GM18909 (cell line): ENCODE results near the gene SMIM3.
"Not testable (repeated sequence)": the region's sequence is repeated elsewhere in the genome, so short reads cannot be mapped to it uniquely, and the experiment has no call there.

ENCODE experiments used
- ATAC-seq: cut with Tn5 transposase; IDR thresholded peaks from one replicate; pipeline ENCODE4 v1.9.1; 2021; ENCODE audit warnings: mild to moderate bottlenecking; ENCODE audit not compliant: unreplicated experiment, poor library complexity

The SMIM3 gene

DNA sequence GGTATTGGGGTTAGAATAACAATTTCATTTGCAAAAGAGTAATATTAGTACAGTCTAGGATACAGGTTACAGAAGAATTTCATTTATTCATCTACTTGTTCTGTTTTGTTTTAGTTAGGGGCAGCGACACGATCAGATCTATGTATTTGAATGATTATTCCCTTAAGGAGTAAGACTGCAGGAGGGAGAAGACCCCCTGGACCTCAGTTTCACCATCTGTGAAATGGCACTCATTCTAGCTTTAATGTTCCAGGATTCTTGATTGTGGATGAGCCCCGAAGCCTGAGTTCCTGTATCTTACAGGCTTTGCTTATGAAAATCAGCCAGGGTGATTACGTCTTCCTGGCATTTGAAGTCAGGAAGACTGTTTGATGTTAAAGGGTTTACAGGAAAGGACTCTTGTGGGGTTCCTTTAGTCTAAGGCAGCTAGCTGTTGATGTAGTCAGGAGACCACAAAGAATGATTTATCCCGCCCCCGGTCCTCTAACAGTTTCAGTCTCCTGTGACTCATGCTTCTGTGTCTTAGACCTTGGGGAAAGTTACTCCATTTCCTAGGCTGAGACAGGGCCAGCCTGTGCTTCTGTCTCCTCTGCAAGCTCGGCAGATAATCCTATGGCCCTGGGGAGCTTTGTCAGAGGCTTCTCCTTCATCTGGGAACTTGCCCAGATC lies 11.5 kb downstream of the SMIM3 start:
- ATAC-seq = peak; percentile 96

DNA sequence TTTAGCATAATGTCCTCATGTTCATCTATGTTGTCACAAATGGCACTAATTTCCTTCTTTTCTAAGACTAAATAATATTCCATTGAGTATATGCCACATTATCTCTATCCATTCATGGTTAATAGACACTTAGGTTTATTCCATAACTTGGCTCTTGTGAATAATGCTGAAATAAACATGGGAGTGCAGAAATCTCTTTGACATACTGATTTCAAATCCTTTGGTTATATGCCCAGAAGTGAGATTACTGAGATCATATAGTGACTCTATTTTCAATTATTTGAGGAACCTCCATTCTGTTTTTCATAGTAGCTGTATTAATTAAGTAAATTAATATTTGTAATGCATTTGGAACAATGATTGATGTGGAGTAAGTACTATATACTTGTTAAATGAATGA lies 13.0 kb downstream of the SMIM3 start:
- ATAC-seq = no peak

GRCh38 chr5:150793423-150793888 lies 14.9 kb downstream of the SMIM3 start:
- not testable (repeated sequence) for ATAC-seq

GRCh38 chr5:150794927-150795326 lies 16.4 kb downstream of the SMIM3 start:
- ATAC-seq = no peak

GRCh38 chr5:150797384-150797783 lies 18.8 kb downstream of the SMIM3 start:
- ATAC-seq = no peak

GRCh38 chr5:150801117-150801927 lies 22.8 kb downstream of the SMIM3 start:
- ATAC-seq = no peak

DNA sequence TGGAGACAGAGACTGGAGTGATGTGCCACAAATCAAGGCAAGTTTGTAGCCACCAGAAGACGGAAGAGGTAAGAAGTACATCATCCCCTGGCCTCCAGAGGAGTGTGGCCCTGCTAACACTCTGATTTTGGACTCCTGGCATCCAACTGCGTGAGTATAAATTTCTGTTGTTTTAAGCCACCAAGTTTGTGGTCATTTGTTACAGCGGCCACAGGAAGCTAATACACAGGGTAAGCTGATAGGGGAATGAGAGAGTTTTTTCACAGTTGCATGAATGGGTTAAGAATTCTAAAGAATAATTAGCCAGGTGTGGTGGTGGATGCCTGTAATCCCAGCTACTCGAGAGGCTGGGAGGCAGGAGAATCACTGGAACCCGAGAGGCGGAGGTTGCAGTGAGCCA lies 25.8 kb downstream of the SMIM3 start:
- no peak for ATAC-seq

- no peak for ATAC-seq
Observed at GRCh38 chr5:150809363-150809762, 30.8 kb downstream of the SMIM3 start.

DNA sequence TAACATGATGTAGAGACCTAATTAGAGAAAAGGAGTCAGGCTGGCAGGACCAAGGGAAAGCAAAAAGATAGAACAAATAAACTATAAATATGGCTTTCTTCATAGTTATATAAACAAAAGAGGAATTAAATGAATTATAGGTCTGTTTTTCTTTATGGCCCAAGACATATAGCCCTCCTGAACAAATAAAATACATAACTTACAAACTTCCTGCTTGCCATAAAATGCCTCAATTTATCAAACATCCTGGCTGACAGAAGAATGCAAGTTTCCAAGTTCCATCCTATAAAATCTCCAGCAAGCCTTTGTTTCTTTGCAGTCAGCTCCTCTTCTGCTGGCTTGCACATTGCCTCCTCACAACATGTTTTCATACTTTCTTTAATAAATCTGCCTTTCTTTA lies 36.5 kb downstream of the SMIM3 start:
- no peak for ATAC-seq

GRCh38 chr5:150816946-150817345 lies 38.4 kb downstream of the SMIM3 start:
- no peak for ATAC-seq

- ATAC-seq = no peak
Observed at GRCh38 chr5:150829744-150830143, 51.2 kb downstream of the SMIM3 start.

- ATAC-seq = not testable (repeated sequence)
Observed at GRCh38 chr5:150831821-150832220, 53.3 kb downstream of the SMIM3 start.

DNA sequence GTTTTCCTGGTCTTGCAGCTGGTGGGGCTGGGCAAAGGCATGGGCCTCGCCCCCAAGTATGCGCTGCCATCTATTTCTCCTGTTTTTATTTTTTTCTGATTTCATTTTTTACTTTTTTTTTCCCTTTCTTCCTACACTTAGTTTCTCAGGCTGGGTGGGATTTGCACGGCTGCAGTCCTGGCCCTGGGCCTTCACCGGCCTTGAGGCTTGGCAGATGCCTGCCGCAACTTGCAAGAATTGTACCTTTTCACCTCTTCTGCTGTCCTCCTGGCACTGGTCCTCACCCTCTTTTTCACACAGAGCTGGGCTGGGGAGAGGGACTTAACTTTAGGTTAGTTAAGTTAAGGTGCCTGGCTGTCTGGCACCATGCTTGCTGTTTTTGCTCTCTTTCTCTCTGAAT lies 57.5 kb downstream of the SMIM3 start:
- no peak for ATAC-seq

GRCh38 chr5:150836703-150837102 lies 58.1 kb downstream of the SMIM3 start:
- no peak for ATAC-seq

DNA sequence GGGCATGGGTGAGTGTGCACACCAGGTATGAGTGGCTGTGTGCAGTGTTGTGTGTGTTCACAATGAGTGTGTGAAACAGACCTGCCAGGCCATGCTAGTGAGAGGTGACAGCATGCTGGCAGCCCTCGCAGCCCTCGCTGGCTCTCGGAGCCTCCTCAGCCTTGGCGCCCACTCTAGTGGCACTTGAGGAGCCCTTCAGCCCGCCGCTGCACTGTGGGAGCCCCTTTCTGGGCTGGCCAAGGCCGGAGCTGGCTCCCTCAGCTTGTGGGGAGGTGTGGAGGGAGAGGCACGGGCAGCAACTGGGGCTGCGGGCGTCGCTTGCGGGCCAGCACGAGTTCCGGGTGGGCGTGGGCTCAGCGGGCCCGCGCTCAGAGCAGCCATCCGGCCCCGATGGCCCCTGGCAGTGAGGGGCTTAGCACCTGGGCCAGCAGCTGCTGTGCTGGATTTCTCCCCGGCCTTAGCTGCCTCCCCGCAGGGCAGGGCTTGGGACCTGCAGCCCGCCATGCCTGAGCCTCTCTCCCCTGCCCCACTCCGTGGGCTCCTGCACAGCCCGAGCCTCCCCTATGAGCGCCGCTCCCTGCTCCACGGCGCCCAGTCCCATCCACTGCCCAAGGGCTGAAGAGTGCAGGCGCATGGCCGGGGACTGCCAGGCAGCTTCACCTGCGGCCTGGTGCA lies 66.8 kb downstream of the SMIM3 start:
- not testable (repeated sequence) for ATAC-seq

GRCh38 chr5:150846308-150846653 lies 67.7 kb downstream of the SMIM3 start, which contains the start of gene IRGM:
TSS of gene IRGM (plus strand) at chr5:150846521. CDS start at chr5:150848124, 1,603 bp downstream.
- ATAC-seq = not testable (repeated sequence)
